ENCODE results near the gene ANGPTL5.
"Not testable (repeated sequence)": the region's sequence is repeated elsewhere in the genome, so short reads cannot be mapped to it uniquely, and the experiment has no call there.

Gene ANGPTL5

DNA sequence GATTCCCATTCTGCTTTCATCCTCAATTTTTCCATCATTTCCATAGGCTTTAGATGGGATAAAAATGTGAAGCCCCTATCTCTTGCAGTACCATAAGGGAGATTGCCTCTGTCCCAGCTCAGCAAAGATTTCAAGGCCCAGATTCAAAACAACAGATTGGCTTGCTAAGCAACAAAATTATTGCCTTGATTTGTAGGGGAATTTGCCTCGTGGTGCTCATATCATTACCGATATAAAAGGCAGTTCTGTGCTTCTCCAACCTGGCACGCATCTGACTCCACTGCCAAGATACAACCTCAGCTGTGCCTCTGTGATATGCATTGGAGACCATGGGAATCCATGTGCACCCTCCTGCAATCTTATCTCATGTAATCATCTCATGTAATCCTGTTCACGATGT lies 26.6 kb downstream of the ANGPTL5 start:
- in situ Hi-C loops (cut with MboI; ENCODE audit: low sequenced_read_pairs) = no loop called here

DNA sequence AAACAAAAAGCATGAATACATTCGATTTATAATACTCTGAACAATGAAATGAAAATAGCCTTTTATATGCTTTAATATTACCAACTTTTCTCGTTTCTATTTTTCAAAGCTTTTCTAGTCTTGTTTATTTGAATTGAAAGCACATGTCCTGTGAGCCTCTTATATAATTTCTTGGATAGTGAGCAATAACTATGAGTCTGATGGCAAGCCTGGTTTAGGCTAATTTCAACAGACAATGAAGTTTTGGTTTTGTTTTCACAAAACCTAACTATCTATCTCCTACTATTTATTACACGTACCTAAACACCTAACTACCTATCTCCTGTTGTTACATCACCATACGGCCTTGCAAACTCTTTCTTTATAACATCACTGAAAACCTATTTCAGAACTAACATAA lies 30.7 kb downstream of the ANGPTL5 start:
- in situ Hi-C loops (cut with MboI; ENCODE audit: low sequenced_read_pairs) = no loop called here

DNA sequence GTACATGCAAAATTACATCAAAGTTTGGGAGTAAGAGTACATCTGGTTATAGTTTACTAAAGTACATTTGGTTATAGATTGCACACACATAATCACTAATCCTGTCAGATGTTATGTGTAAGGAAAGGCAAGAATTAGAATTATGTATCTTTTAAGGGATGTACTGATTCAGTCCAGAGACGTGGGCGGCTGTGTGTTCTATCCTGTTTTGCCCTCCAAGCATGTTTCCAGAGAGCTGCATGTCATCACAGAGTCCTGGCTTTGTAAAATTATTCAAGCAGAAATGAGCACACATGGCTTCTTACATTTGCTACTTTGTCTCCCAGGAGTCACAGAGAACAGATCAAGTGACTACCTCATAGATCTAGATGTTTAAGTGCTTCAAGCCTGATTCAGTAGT lies 34.7 kb downstream of the ANGPTL5 start:
- in situ Hi-C loops (cut with MboI; ENCODE audit: low sequenced_read_pairs) = no loop called here

DNA sequence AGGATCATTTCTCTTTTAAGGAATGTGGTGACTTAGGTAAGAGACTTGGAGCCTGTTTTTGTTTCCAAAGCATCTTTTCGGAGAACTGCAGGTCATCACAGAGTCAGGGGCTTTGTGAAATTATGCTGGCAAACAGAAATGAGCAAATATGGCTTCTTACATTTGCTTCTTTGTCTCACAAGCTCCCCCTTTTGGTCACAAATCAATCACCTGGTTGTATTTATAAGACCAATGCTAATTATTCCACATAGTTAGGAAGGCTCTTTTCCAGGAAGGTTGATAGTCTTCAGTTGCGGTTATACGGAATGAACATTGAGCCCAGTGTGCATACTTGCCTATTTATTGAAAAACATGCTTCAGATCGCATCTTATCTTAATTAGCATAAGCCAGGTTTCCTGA lies 36.1 kb downstream of the ANGPTL5 start:
- in situ Hi-C loops (cut with MboI; ENCODE audit: low sequenced_read_pairs) = no loop called here

DNA sequence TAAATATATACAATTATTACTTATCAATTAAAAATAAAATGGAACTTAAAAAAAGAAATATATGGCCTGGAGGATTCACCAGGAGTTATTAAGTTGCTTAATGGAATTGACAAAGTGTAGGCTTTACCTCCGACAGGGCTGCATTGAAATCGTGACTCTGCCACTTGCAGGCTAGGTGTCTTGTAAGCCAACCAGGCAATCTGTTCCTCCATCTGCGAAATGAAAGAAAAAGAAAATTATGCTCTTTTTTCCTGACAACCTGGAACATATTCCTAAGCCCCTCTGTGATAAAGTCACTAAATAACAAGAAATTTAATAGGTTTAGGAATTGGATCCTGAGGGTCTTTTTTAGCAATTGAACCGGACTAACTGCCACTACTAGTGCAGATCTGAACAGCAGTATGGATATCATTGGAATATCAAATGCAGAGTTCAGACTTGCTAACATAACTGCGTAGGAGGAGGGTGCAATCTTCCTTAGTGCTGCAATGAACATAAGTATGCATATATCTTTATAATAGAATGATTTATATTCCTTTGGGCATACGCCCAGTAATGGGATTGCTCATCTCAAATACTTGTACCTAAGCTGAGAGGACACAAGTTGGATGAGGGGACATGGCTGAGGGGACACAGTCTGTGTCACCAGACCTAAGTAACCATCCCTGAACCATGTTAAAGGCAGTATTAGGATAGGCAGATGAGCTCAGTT lies 44.0 kb downstream of the ANGPTL5 start:
- in situ Hi-C loops (cut with MboI; ENCODE audit: low sequenced_read_pairs) = no loop called here

DNA sequence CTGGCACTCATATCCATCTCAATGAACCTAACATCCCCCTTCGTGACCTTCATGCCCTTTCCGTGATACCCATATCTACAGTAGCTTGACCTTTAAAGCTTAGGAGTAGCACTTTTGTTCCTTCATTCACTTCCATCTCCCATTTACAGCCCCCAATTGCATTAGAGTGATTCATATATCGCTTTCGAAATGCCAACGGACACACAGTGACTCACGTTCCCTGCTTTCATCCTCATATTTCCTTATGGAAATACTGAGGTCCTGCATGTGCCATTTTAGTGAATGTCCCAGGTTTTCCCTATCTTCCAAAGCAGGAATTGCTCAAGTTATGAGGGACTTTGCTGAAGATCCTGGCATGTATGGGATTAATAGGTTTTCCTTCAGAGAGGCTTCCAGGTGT lies 45.8 kb downstream of the ANGPTL5 start:
- in situ Hi-C loops (cut with MboI; ENCODE audit: low sequenced_read_pairs) = no loop called here

DNA sequence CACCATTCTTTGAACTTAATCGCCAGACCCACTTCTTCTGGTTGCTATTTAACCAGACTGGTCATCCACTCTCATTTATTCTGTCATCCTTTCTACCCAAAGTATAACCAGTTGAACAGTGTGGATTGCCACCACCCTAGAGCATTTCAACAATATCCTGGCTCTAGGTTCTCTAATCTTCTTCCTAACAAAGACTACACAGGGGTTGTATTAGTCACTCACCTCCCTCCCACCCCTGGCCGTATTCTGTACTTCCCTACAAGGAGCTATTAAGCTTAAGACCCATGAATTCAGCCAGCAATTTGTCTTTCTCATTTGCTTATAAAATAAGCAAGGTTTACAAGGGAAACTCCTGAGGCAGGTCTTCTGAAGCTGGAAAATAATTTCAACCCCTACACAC lies 48.4 kb downstream of the ANGPTL5 start:
- in situ Hi-C loops (cut with MboI; ENCODE audit: low sequenced_read_pairs) = no loop called here

DNA sequence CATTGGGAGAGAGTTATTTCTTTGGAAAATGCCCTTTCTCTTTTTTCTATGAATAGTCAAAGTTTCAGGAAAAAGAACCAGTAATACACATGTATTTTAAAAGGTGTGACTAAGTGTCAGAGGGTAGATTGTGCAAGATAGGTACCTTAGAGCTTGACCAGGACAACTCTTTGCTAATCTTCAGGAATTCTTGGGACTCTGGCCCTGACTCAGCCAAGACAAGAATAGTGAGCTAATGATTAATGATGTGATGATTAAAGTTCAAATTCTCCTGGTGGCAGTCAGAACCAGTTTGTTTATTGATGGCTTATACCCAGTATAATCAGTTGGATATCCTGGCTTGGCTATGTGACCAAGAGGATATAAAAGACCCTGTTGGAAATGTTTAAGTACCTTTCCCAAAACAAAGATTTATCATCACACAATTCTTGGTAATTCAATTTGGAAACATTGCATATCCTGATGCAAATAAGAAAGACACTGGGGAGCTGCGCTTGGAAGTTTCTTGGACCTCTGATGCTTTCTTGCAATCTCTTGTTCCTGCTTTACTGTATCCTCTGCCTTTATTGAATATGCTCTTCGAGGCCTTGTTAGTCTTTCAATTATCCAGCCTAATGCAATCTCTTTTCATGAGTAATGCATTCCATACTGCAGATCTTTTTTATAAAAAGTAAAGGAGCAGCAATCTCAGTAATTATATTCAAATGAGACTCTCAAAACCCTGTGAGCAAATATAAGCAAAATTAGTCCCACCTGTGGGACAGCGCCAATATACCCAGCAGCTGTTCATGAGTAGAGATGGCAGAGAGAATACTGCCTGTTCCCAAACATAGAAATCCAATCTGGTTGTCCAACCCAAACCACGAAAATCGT lies 49.5 kb downstream of the ANGPTL5 start:
- in situ Hi-C loops (cut with MboI; ENCODE audit: low sequenced_read_pairs) = no loop called here

DNA sequence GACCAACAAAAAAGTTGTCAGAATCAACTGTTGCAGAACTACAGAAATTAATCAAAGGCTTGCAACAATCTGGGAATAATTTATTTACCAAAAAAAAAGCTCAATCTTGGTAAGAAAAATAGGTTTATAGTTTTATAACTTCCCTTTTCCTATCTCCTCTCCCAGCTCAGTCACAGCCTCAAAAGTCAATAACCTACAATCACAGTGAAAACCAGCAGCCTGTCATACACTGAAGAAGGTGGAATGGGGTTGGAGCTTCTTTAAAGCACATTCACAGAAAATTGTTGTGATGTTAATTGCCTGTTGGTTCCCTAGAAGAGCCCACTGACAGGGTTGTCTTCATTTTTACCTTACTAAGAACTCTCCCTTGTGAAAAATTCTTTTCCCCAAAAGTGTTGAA lies 52.2 kb downstream of the ANGPTL5 start:
- in situ Hi-C loops (cut with MboI; ENCODE audit: low sequenced_read_pairs) = no loop called here

DNA sequence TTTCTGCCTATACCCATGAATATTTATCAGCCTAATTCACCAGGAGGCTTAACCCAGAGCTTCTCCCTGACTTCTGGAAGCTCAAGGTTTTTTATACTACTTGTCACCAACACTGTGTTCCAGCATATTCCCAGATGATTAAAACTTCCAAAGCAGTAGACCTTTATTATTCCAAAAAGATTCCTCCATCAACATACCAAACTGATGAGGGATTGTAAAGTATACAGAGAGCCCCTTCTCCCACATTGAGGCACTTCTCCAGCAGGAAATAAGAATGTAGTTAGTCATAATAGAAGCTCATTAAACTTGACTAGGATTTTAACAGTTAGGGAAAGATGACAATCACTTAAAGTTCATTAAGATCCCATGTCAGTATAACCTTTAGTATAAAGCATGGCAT lies 53.0 kb downstream of the ANGPTL5 start:
- in situ Hi-C loops (cut with MboI; ENCODE audit: low sequenced_read_pairs) = no loop called here

DNA sequence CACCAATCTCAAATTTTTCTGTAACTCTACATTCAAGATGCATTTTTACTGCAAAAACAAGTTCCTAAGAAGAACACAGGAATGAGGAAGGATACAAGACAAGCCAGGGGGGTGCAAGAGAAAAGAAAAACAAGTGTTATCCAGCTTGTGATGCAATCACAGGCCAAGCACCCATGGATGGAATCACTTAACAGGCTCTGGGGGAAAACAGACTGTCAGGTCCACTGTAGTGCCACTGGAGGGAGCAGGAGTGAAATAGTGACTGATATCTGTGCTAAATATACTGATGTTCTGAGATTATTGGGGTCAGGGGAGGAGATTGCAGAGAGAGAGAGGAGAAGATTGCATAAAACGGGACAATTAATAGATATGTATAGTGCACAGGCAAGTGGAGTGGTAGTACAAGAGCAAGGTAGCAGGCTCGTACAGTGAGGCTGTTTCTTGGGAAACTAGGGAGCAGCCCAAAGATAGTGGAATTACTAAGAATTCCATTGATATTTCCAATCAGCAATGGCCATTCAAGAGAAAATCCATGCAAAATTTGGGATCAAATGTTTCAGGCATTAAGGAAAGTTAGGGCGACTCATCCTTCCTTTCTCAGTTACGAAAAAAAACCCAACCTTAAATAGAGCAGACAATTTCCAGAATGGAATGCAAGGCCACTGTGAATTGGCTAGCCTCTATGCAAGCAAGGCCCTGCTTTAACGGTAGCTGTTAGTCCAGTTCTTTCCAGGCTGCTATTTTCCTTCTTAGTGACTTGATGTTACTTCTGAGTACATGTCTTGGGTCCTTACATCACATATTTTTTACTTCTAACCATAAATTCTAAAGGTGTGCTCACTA lies 53.7 kb downstream of the ANGPTL5 start:
- in situ Hi-C loops (cut with MboI; ENCODE audit: low sequenced_read_pairs) = no loop called here

DNA sequence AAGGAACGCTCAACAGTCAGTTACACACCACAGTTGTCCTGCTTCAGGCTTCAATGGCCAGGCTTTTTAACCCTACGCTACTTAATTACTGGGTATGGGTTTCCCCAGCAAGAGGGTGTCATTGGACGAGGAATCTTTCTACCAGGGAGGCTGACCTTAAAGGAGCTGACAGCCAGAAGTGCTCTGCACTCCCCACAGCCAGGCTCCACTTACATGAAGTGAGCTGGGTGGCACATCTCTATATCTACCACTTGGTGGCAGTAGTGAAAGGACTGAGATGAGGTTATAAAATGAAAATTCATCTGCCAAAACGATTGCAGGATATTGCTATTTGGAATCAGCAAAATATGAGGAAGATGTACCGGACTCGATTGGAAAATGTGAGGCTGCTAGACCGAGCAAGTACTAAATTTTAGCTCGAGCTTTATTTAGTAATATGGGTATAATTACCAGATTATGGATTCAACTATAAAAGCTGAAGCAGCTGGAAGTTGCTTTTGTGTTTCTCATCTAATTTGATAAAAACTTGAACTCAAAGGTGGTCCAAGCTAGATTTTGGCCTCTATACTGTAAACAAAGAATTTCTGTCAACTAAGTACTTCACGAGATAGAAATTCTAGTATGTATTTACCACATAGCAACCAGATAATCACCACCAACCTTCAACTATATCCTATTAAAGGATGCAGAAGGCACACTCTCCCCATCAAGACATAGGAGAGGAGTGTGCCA lies 55.5 kb downstream of the ANGPTL5 start:
- in situ Hi-C loops (cut with MboI; ENCODE audit: low sequenced_read_pairs) = no loop called here

DNA sequence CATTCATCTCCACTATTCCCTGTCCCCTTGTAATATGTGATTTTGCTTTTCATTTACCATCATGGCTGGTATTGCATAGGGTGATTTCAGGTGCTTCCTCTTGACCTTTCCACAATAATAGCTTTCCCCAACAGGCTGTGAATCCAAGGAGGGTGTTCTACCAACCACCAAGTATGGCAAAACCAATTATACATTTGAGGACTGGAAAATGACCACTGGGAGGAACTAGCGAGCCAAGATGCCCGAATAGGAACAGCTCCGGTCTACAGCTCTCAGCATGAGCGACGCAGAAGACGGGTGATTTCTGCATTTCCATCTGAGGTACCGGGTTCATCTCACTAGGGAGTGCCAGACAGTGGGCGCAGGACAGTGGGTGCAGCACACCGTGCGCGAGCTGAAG lies 64.1 kb downstream of the ANGPTL5 start:
- in situ Hi-C loops (cut with MboI; ENCODE audit: low sequenced_read_pairs) = not testable (repeated sequence)

DNA sequence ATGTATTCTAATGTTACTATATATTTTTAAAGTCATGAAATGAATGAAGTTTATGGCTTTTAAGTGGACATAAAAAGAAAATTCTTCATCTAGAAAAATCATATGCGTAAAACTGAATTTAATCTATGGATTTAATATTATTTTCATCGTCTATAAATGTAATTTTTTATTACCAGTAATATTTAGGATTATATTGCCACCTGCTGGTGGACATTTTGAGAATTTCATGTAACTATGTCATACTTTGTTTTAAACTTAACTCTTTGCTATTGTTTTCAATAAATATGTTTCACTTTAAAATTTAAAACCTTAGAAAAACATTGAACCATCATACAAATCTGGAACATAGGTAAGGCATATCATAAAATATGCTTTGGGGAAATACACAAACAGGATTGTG lies 68.1 kb downstream of the ANGPTL5 start:
- in situ Hi-C loops (cut with MboI; ENCODE audit: low sequenced_read_pairs) = no loop called here

DNA sequence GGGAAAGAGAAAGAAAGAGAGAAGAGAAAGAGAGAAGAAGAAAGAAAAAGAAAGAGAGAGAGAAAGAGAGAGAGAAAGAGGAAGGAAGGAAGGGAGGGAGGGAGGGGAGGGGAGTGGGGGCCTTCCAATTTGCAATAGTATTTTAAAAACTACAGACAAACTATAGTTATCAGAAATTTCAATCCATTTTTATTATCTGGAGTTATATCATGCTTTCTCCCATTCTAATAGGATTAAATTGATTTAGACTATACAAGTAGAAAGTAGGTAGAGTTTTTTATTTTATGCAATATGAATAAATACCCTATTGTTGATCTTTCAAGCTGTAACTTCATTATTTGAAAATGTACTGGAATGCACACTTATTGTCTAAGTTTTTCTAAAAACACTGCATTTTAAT lies 71.7 kb downstream of the ANGPTL5 start:
- in situ Hi-C loops (cut with MboI; ENCODE audit: low sequenced_read_pairs) = no loop called here

DNA sequence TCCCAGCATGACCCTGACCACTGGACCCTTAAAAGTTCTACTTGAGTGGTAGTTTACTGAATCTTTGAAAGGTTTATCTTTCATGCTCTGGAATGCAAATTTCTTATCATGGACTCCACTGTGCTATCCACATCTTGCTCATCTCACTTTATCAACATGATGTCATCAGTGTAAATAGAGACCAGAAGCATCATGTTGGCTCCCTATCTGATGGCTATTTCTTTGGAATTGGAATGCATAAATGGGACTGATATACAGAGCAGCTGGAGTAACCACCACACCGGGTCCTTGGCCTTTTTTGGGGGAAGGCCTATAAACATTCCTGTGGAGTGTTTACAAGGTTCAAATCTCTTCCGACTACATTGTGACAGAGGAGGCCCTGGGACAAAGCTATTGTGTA lies 75.6 kb downstream of the ANGPTL5 start:
- in situ Hi-C loops (cut with MboI; ENCODE audit: low sequenced_read_pairs) = no loop called here

All from hTERT RPE-1 (cell line).